Coronary artery (tissue), 2 donors: ENCODE data around the gene REPIN1.
"Not testable (repeated sequence)": the region's sequence is repeated elsewhere in the genome, so short reads cannot be mapped to it uniquely, and the experiment has no call there.

Experiments
- DNase-seq: peaks from one replicate; pipeline ENCODE4 v3.0.0-alpha.2; 2017; ENCODE audit warnings: low spot score
- H3K27ac ChIP-seq, 2 donors: fragments of 200-600 bp; sonication (generic); one replicate each; pipeline ENCODE4 v1.5.1; 2016 to 2019
- H3K4me3 ChIP-seq: fragments of 200-600 bp; sonication (generic); 2 replicates; pipeline ENCODE4 v1.5.1; 2016; ENCODE audit warnings: mild to moderate bottlenecking, moderate library complexity
- CTCF ChIP-seq: fragments of 200-600 bp; sonication (generic); IDR thresholded peaks from one replicate; pipeline ENCODE4 v1.5.1; 2019; ENCODE audit warnings: antibody characterized with exemption

REPIN1 gene

GRCh38 chr7:150384406-150385301 lies 16.0 kb downstream of the REPIN1 start:
- no peak for TF ChIP-seq CTCF
- DNase-seq, result no peak

GRCh38 chr7:150385302-150385723 lies 16.7 kb downstream of the REPIN1 start:
- no peak overlapping the region for H3K4me3 ChIP-seq
- no peak overlapping the region for H3K27ac ChIP-seq
- DNase-seq, result no peak
- TF ChIP-seq CTCF, result no peak

More at GRCh38 chr7:150384406-150385301, 16.0 kb downstream of the REPIN1 start:
- H3K4me3 ChIP-seq, result no peak overlapping the region
- peak overlapping the region in 1 of 2 donors; percentile 10 for H3K27ac ChIP-seq

- H3K27ac ChIP-seq, DNase-seq, H3K4me3 ChIP-seq: not testable (repeated sequence)
Measured at GRCh38 chr7:150385884-150386283, 17.3 kb downstream of the REPIN1 start.

GRCh38 chr7:150388306-150388705 lies 19.7 kb downstream of the REPIN1 start:
- Histone ChIP-seq H3K27ac (no peak overlapping the region), H3K4me3 (no peak overlapping the region)
- no peak for DNase-seq
- TF ChIP-seq CTCF, result no peak

- peak; percentile 27 for TF ChIP-seq CTCF
Measured at GRCh38 chr7:150388709-150389531, 20.3 kb downstream of the REPIN1 start.

GRCh38 chr7:150389532-150389816 lies 20.9 kb downstream of the REPIN1 start:
- TF ChIP-seq CTCF, result no peak
- Histone ChIP-seq H3K27ac (no peak overlapping the region), H3K4me3 (no peak overlapping the region)
- DNase-seq, result no peak

More at GRCh38 chr7:150388709-150389531, 20.3 kb downstream of the REPIN1 start:
- Histone ChIP-seq H3K27ac (no peak overlapping the region), H3K4me3 (no peak overlapping the region)
- DNase-seq, result no peak

- no peak for DNase-seq
- H3K4me3 ChIP-seq, result no peak overlapping the region
Measured at GRCh38 chr7:150390205-150390604, 21.6 kb downstream of the REPIN1 start.

More at GRCh38 chr7:150390205-150390604, 21.6 kb downstream of the REPIN1 start:
- TF ChIP-seq CTCF, result no peak
- H3K27ac ChIP-seq, result no peak overlapping the region
